ENCODE results near the gene ABCA9. TPM values are rescaled to one million over a fixed set of nuclear protein-coding genes. Genes with fewer than 3 reads are reported as not detected.

Gene ABCA9
- total and polyA plus RNA-seq, 2 donors from 2014 or later: 0.45 to 2.0 TPM

DNA sequence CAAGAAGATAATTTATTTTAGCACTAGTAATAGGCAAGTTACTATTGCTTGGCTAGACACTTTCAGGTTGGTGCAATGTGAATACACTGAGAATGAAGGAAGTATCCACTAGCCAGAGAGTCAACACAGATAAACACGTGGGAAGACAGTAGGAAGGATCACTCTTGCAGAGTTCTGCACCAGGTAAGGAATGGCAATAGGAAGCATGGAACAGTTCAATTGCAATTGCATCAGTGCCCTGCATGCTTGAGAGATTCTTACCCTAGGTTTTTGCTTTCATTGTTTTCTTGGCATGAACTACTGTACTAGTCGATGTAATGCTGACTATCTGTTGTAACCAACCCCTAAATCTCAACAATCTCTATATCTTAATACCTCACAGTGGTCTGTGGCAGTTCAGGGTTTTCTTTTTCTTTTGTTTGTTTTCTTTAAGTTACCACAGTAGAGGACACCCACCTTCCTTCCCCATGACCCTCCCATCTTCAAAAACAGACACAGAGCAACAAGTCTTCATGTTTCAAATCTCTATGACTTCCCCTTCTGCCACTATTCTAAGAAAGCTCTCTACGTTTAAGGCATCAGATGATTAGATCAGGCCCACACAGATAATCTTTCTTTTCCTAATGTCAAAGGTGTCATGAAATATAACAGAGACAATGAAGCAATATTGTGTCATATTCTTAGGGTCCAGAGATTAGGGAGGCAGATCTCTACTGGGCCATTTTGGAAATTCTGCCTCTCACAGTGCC is 87.5 kb downstream of the ABCA9 start:
- Histone ChIP-seq H3K9ac (ENCODE audit: low read length in 3 of 3) (no peak overlapping the region), H3K9me3 (ENCODE audit: control insufficient read depth in 2 of 3, insufficient read depth in 1 of 3, low read length in 3 of 3) (no peaks in the 10 kb centered on the region), H3K36me3 (ENCODE audit: control insufficient read depth in 2 of 3, insufficient read depth in 3 of 3, low read length in 3 of 3) (peaks cover 0 to 3% (median 0%) of the 10 kb centered on the region in 3 donors), H3K27ac (ENCODE audit: low read depth in 2 of 2, low read length in 2 of 2) (no peak overlapping the region), H3K27me3 (ENCODE audit: control insufficient read depth, insufficient read depth, low read length) (no peaks in the 10 kb centered on the region), H3K4me3 (ENCODE audit: low read length in 3 of 3) (no peak overlapping the region), H3K4me1 (ENCODE audit: control insufficient read depth in 2 of 3, insufficient read depth in 2 of 3, low read depth in 1 of 3, low read length in 3 of 3) (no peaks in the 10 kb centered on the region)
- DNase-seq (no peak), FAIRE-seq (no peak)
- intact Hi-C loops (cut with DNase I): loop anchor here (10.0 kb wide), 1 partner anchor 198 kb away; no protein-coding TSS in a partner anchor
- TF ChIP-seq, protein P1, sequence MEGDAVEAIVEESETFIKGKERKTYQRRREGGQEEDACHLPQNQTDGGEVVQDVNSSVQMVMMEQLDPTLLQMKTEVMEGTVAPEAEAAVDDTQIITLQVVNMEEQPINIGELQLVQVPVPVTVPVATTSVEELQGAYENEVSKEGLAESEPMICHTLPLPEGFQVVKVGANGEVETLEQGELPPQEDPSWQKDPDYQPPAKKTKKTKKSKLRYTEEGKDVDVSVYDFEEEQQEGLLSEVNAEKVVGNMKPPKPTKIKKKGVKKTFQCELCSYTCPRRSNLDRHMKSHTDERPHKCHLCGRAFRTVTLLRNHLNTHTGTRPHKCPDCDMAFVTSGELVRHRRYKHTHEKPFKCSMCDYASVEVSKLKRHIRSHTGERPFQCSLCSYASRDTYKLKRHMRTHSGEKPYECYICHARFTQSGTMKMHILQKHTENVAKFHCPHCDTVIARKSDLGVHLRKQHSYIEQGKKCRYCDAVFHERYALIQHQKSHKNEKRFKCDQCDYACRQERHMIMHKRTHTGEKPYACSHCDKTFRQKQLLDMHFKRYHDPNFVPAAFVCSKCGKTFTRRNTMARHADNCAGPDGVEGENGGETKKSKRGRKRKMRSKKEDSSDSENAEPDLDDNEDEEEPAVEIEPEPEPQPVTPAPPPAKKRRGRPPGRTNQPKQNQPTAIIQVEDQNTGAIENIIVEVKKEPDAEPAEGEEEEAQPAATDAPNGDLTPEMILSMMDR (IDR thresholded peaks at IDR 0.05; ENCODE audit: borderline replicate concordance, extremely low read depth, insufficient read depth): no peak

DNA sequence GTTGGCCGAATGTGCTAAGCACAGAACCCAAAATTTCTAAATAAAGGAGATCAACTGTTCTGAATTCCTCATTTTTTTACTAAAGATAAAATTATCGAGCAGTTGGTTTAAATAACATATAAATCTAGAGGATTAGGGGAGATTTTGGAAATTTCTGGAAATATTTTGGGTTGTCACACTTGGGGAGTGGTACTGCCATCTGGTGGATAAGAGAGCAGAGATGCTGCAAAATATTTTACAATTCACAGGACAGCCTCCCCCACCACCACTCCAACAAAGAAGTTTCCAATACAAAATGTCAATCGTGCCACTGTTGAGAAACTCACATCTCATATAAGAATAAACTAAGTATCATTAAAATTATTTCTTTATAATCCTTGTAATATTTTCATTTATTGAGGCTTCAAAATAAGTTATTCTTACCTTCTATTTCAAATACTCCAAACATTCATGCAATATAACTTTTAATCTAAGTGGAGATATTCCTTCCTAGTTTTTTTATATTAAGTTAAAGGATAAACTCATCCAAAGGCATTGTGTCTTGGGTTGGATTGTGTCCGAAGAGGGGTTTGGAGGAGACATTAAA is 88.5 kb downstream of the ABCA9 start:
- no peak overlapping the region for H3K9ac ChIP-seq (ENCODE audit: low read length in 3 of 3)
- H3K27me3 ChIP-seq (ENCODE audit: control insufficient read depth, insufficient read depth, low read length): no peaks in the 10 kb centered on the region
- no peak overlapping the region for H3K27ac ChIP-seq (ENCODE audit: low read depth in 2 of 2, low read length in 2 of 2)
- TF ChIP-seq, protein P1 (IDR thresholded peaks at IDR 0.05; ENCODE audit: borderline replicate concordance, extremely low read depth, insufficient read depth): peak; percentile 69
- H3K4me1 ChIP-seq (ENCODE audit: control insufficient read depth in 2 of 3, insufficient read depth in 2 of 3, low read depth in 1 of 3, low read length in 3 of 3): no peaks in the 10 kb centered on the region
- FAIRE-seq: peak; percentile 73
- peak in 2 of 5 donors; percentile 26 to 50 for DNase-seq
- peaks cover 0 to 3% (median 0%) of the 10 kb centered on the region in 3 donors for H3K36me3 ChIP-seq (ENCODE audit: control insufficient read depth in 2 of 3, insufficient read depth in 3 of 3, low read length in 3 of 3)
- H3K4me3 ChIP-seq (ENCODE audit: low read length in 3 of 3): no peak overlapping the region
- intact Hi-C loops (cut with DNase I): loop anchor here (10.0 kb wide), 1 partner anchor 197 kb away; no protein-coding TSS in a partner anchor
- H3K9me3 ChIP-seq (ENCODE audit: control insufficient read depth in 2 of 3, insufficient read depth in 1 of 3, low read length in 3 of 3): no peaks in the 10 kb centered on the region

DNA sequence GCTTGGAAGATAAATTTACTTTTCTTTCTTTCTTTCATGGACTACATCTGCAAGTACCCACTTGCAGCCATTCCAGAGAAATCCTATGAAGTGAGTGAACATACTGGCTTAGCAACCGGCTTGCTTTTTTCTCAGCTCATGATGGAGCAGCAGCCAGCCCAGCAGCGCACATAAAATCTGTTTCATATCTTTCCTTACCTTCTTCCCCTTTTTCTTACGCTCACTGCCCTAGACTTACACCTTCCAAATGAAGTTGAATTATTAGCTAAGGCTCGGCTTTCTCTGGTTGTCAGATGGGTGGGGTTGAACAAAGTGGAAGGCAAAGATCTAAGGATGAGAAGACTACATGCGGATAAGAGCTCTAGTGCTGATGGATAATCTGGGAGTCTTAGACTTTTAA is 91.6 kb downstream of the ABCA9 start:
- DNase-seq: no peak

More for the DNA sequence above, 91.6 kb downstream of the ABCA9 start:
- no peak for FAIRE-seq
- H3K4me3 ChIP-seq (ENCODE audit: low read length in 3 of 3): no peak overlapping the region
- H3K36me3 ChIP-seq (ENCODE audit: control insufficient read depth in 2 of 3, insufficient read depth in 3 of 3, low read length in 3 of 3): no peaks in the 10 kb centered on the region
- no peaks in the 10 kb centered on the region for H3K4me1 ChIP-seq (ENCODE audit: control insufficient read depth in 2 of 3, insufficient read depth in 2 of 3, low read depth in 1 of 3, low read length in 3 of 3)
- no peak overlapping the region for H3K9ac ChIP-seq (ENCODE audit: low read length in 3 of 3)
- intact Hi-C loops (cut with DNase I): loop anchor here (5.0 kb wide), 1 partner anchor 172 kb away; no protein-coding TSS in a partner anchor
- no peaks in the 10 kb centered on the region for H3K27me3 ChIP-seq (ENCODE audit: control insufficient read depth, insufficient read depth, low read length)
- TF ChIP-seq, protein P1 (IDR thresholded peaks at IDR 0.05; ENCODE audit: borderline replicate concordance, extremely low read depth, insufficient read depth): no peak
- no peak overlapping the region for H3K27ac ChIP-seq (ENCODE audit: low read depth in 2 of 2, low read length in 2 of 2)
- no peaks in the 10 kb centered on the region for H3K9me3 ChIP-seq (ENCODE audit: control insufficient read depth in 2 of 3, insufficient read depth in 1 of 3, low read length in 3 of 3)
